Measurements from ENCODE around the gene HS6ST3. TPM values are rescaled to one million over a fixed set of nuclear protein-coding genes. Genes with fewer than 3 reads are reported as not detected.

The HS6ST3 gene
- total and polyA plus RNA-seq, 2 experiments from 2014 or later: 2.2 to 2.7 TPM

Small RNA genes lying within 50 kb of the gene (microRNA-seq; reads per million reads assigned to microRNA genes)
- gene MIR4501: not detected

Other genes starting within 250 kb of the HS6ST3 start
- gene UGGT2, start 36.7 kb upstream of the HS6ST3 start, total RNA-seq: 59.2 and 60.3 TPM in 2 replicates
- 23.6 and 27.1 TPM in 2 replicates for gene UGGT2, start 36.7 kb upstream of the HS6ST3 start, polyA plus RNA-seq

All from hepatocyte (in vitro differentiated cells).